IMR-90 (cell line): ENCODE measurements around the gene CNIH1. TPM values are rescaled to one million over a fixed set of nuclear protein-coding genes. Genes with fewer than 3 reads are reported as not detected.

Experiments
- ATAC-seq: fragments of 200-7000 bp; cut with Tn5 transposase; 2 replicates; pipeline ENCODE4 v1.9.1; 2020; ENCODE audit warnings: low read depth, mild to moderate bottlenecking, moderate library complexity
- BruUV-seq: library from RNA; stranded (reverse); fragments of 400-500 nt; replicated peaks from 2 replicates; lab custom pipeline; 2021; lab: Mats Ljungman, UMichigan
- CTCF ChIA-PET: fragments of 300-600 bp; formaldehyde crosslinking; extraction: SDS; loops from one replicate; lab custom pipeline; 2021; ENCODE audit warnings: antibody characterized with exemption; lab: Yijun Ruan, JAX
- POLR2A ChIA-PET: fragments of 300-600 bp; sonication (Branson Sonifier 250); formaldehyde crosslinking; loops from one replicate; lab custom pipeline; 2022; ENCODE audit warnings: antibody characterized with exemption; ENCODE audit not compliant: unreplicated experiment; lab: Charles Lee
- DNase-seq: peaks from one replicate; pipeline ENCODE4 v3.0.0; 2013
- H2AFZ ChIP-seq: replicated peaks from 2 replicates; pipeline ENCODE3; 2013; ENCODE audit warnings: low read length, mild to moderate bottlenecking; ENCODE audit not compliant: poor library complexity
- H2AK5ac ChIP-seq: 2 replicates; pipeline ENCODE4 v1.6.1; 2013; ENCODE audit warnings: low read depth, low read length, inconsistent platforms
- H2AK9ac ChIP-seq: replicated peaks from 2 replicates; pipeline ENCODE3; 2013; ENCODE audit warnings: mild to moderate bottlenecking, low read depth, low read length, moderate library complexity; ENCODE audit not compliant: poor library complexity
- H2BK120ac ChIP-seq: 2 replicates; pipeline ENCODE4 v1.6.1; 2013; ENCODE audit warnings: low read depth, low read length, inconsistent platforms
- H2BK15ac ChIP-seq: 3 replicates; pipeline ENCODE4 v1.6.1; 2013; ENCODE audit warnings: low read depth, low read length, inconsistent platforms
- H2BK20ac ChIP-seq: 2 replicates; pipeline ENCODE4 v1.6.1; 2013; ENCODE audit warnings: low read depth, mild to moderate bottlenecking, inconsistent platforms, low read length, moderate library complexity
- H2BK5ac ChIP-seq: 2 replicates; pipeline ENCODE4 v1.6.1; 2013; ENCODE audit warnings: mild to moderate bottlenecking, low read depth, low read length, inconsistent platforms; ENCODE audit not compliant: poor library complexity, severe bottlenecking
- H3K14ac ChIP-seq: replicated peaks from 2 replicates; pipeline ENCODE4 v1.6.1; 2013; ENCODE audit warnings: low read depth, low read length, inconsistent platforms
- H3K18ac ChIP-seq: 2 replicates; pipeline ENCODE4 v1.6.1; 2013; ENCODE audit warnings: low read depth, low read length, control low read depth
- H3K23ac ChIP-seq: 2 replicates; pipeline ENCODE4 v1.6.1; 2013; ENCODE audit warnings: low read depth, low read length, inconsistent platforms
- H3K27ac ChIP-seq: 2 replicates; pipeline ENCODE4 v1.5.1; 2013; ENCODE audit warnings: mild to moderate bottlenecking, control low read depth, low read length; ENCODE audit not compliant: insufficient read depth
- H3K27me3 ChIP-seq: 2 replicates; pipeline ENCODE4 v1.6.1; 2013; ENCODE audit warnings: low read length; ENCODE audit not compliant: control insufficient read depth, insufficient read depth
- H3K36me3 ChIP-seq: 2 replicates; pipeline ENCODE4 v1.6.1; 2013; ENCODE audit warnings: low read length, mixed read lengths; ENCODE audit not compliant: control insufficient read depth, insufficient read depth
- H3K4ac ChIP-seq: 2 replicates; pipeline ENCODE4 v1.6.1; 2013; ENCODE audit warnings: low read depth, low read length, inconsistent platforms
- H3K4me1 ChIP-seq: 2 replicates; pipeline ENCODE4 v1.6.1; 2013; ENCODE audit warnings: low read length, mixed read lengths; ENCODE audit not compliant: control insufficient read depth, insufficient read depth
- H3K4me2 ChIP-seq: 2 replicates; pipeline ENCODE4 v1.6.1; 2013; ENCODE audit warnings: low read depth, mild to moderate bottlenecking, control low read depth, low read length, moderate library complexity
- H3K4me3 ChIP-seq: 2 replicates; pipeline ENCODE4 v1.5.1; 2013; ENCODE audit warnings: low read depth, mild to moderate bottlenecking, control low read depth, low read length, moderate library complexity; ENCODE audit not compliant: insufficient read depth
- H3K56ac ChIP-seq: 2 replicates; pipeline ENCODE4 v1.6.1; 2013; ENCODE audit warnings: low read length, inconsistent platforms; ENCODE audit not compliant: insufficient read depth; ENCODE audit errors: extremely low read depth
- H3K79me1 ChIP-seq, 2 experiments: 2 replicates each; pipeline ENCODE4 v1.6.1; 2013; ENCODE audit warnings: low read length in 2 of 2, inconsistent platforms in 1 of 2, low read depth in 1 of 2
- H3K9ac ChIP-seq: 2 replicates; pipeline ENCODE4 v1.6.1; 2013; ENCODE audit warnings: low read depth, low read length, control low read depth
- H3K9me1 ChIP-seq: 2 replicates; pipeline ENCODE4 v1.6.1; 2013; ENCODE audit warnings: low read length, inconsistent platforms; ENCODE audit not compliant: insufficient read depth
- H3K9me3 ChIP-seq: 2 replicates; pipeline ENCODE4 v1.6.1; 2013; ENCODE audit warnings: low read length; ENCODE audit not compliant: control insufficient read depth, insufficient read depth
- H4K20me1 ChIP-seq: 2 replicates; pipeline ENCODE4 v1.6.1; 2013; ENCODE audit warnings: low read length, inconsistent platforms; ENCODE audit not compliant: insufficient read depth
- H4K5ac ChIP-seq: 2 replicates; pipeline ENCODE4 v1.6.1; 2013; ENCODE audit warnings: mild to moderate bottlenecking, low read depth, low read length, control low read depth
- H4K8ac ChIP-seq, 2 experiments: 2 replicates each; pipeline ENCODE4 v1.6.1; 2013; ENCODE audit warnings: low read depth in 2 of 2, low read length in 2 of 2, control low read depth in 1 of 2, inconsistent platforms in 1 of 2
- H4K91ac ChIP-seq: 2 replicates; pipeline ENCODE4 v1.6.1; 2013; ENCODE audit warnings: low read depth, low read length, inconsistent platforms; ENCODE audit not compliant: insufficient read depth
- BHLHE40 ChIP-seq: fragments of 150-350 bp; IDR thresholded peaks from 2 replicates; pipeline ENCODE4 v1.6.1; 2016; ENCODE audit warnings: mild to moderate bottlenecking, low read depth, low read length
- CEBPB ChIP-seq: IDR thresholded peaks from 2 replicates; pipeline ENCODE4 v1.6.1; 2012; ENCODE audit warnings: low read depth, low read length, improper control_type of control experiment
- CHD1 ChIP-seq: IDR thresholded peaks from 2 replicates; pipeline ENCODE4 v1.6.1; 2012; ENCODE audit warnings: low read depth, low read length, improper control_type of control experiment
- ELK1 ChIP-seq: fragments of 150-350 bp; IDR thresholded peaks from 2 replicates; pipeline ENCODE4 v1.6.1; 2016; ENCODE audit warnings: low read depth, mild to moderate bottlenecking, low read length, moderate library complexity, borderline replicate concordance
- FOS ChIP-seq: fragments of 150-350 bp; IDR thresholded peaks from 2 replicates; pipeline ENCODE4 v1.6.1; 2016; ENCODE audit warnings: low read depth, low read length
- MAFK ChIP-seq: IDR thresholded peaks from 2 replicates; pipeline ENCODE4 v1.6.1; 2012; ENCODE audit warnings: low read depth, low read length, improper control_type of control experiment
- MAZ ChIP-seq: IDR thresholded peaks from 2 replicates; pipeline ENCODE4 v1.6.1; 2012; ENCODE audit warnings: low read depth, mild to moderate bottlenecking, low read length, improper control_type of control experiment, moderate library complexity, borderline replicate concordance
- MXI1 ChIP-seq: IDR thresholded peaks from 2 replicates; pipeline ENCODE4 v1.6.1; 2012; ENCODE audit warnings: low read depth, mild to moderate bottlenecking, low read length, moderate library complexity, borderline replicate concordance
- NFE2L2 ChIP-seq: fragments of 150-350 bp; IDR thresholded peaks from 2 replicates; pipeline ENCODE4 v1.6.1; 2016; ENCODE audit warnings: low read depth, mild to moderate bottlenecking, low read length
- POLR2A ChIP-seq: IDR thresholded peaks from 2 replicates; pipeline ENCODE4 v1.6.1; 2012; ENCODE audit warnings: mild to moderate bottlenecking, low read depth, low read length
- RAD21 ChIP-seq: IDR thresholded peaks from 2 replicates; pipeline ENCODE4 v1.6.1; 2012; ENCODE audit warnings: low read length, improper control_type of control experiment
- RCOR1 ChIP-seq: IDR thresholded peaks from 2 replicates; pipeline ENCODE4 v1.6.1; 2012; ENCODE audit warnings: mild to moderate bottlenecking, low read length, improper control_type of control experiment; ENCODE audit not compliant: insufficient replicate concordance
- RFX5 ChIP-seq: IDR thresholded peaks from 2 replicates; pipeline ENCODE4 v1.8.0; 2012; ENCODE audit warnings: low read depth, mild to moderate bottlenecking, low read length, moderate library complexity
- SMC3 ChIP-seq: fragments of 150-350 bp; IDR thresholded peaks from 2 replicates; pipeline ENCODE4 v1.6.1; 2016; ENCODE audit warnings: low read depth, mild to moderate bottlenecking, antibody characterized with exemption, low read length, moderate library complexity
- dilution Hi-C: fragments of 300-500 bp; cut with HindIII; formaldehyde crosslinking; loops from one replicate; pipeline ENCODE4 v1.14.3; 2018; ENCODE audit warnings: low sequenced_read_pairs; ENCODE audit not compliant: unreplicated experiment
- in situ Hi-C: fragments of 300-500 bp; cut with MboI; formaldehyde crosslinking; loops from 3 replicates; pipeline ENCODE4 v1.14.3; 2019; ENCODE audit warnings: low sequenced_read_pairs, inconsistent platforms, mixed read lengths
- intact Hi-C: fragments of 100-400 bp; cut with micrococcal nuclease; formaldehyde crosslinking; loops from 2 replicates; pipeline ENCODE4 v1.10.0; 2022
- polyA plus RNA-seq, 3 experiments: library from polyadenylated mRNA; depleted of rRNA; stranded (reverse); fragments of >200 nt; gene quantifications; 2 replicates each; pipeline ENCODE4 v1.2.3, GENCODE V29; 2012; ENCODE audit warnings: low replicate concordance in 1 of 3
- total RNA-seq: library from RNA; depleted of rRNA; stranded (reverse); fragments of >200 nt; gene quantifications from 2 replicates; pipeline ENCODE4 v1.2.3, GENCODE V29; 2012
- TF ChIP-seq, protein P1 (sequence below): conservative IDR thresholded peaks from 2 replicates; pipeline ENCODE4 v1.5.1; 2012; ENCODE audit warnings: mild to moderate bottlenecking, low read depth, low read length, improper control_type of control experiment
- TF ChIP-seq, protein P2 (sequence below): fragments of 150-350 bp; IDR thresholded peaks from 2 replicates; pipeline ENCODE4 v1.6.1; 2017; ENCODE audit warnings: mild to moderate bottlenecking, antibody characterized with exemption, low read length, low read depth

CNIH1 gene
- total and polyA plus RNA-seq, 2 of the 4 experiments (the other 2 are of a cell fraction): 244 to 284 TPM

GRCh38 chr14:54381821-54382220, 59.4 kb downstream of the CNIH1 start:
- Histone ChIP-seq H3K56ac (no peak overlapping the region), H2AFZ (no peak overlapping the region), H4K20me1 (no peaks in the 10 kb centered on the region), H2AK5ac (no peak overlapping the region), H3K9me3 (no peaks in the 10 kb centered on the region), H3K4me3 (no peak overlapping the region), H3K4ac (no peak overlapping the region), H4K5ac (no peak overlapping the region), H3K23ac (no peak overlapping the region), H2BK20ac (no peak overlapping the region), H3K4me2 (no peak overlapping the region), H3K36me3 (no peaks in the 10 kb centered on the region), H3K18ac (no peak overlapping the region), H2BK5ac (no peak overlapping the region), H3K4me1 (no peaks in the 10 kb centered on the region; the same call in 1 of the 2 replicates), H3K79me1 (no peaks in the 10 kb centered on the region), H3K14ac (no peak overlapping the region), H4K91ac (no peak overlapping the region), H2BK120ac (no peak overlapping the region), H2BK15ac (no peak overlapping the region), H4K8ac (no peak overlapping the region), H3K27me3 (peaks cover 31% of the 10 kb centered on the region), H3K9me1 (no peaks in the 10 kb centered on the region), H2AK9ac (no peak overlapping the region), H3K9ac (no peak overlapping the region), H3K27ac (no peak overlapping the region)
- CTCF ChIA-PET: interaction anchor here (0.9 kb wide), 1 partner anchor 34 kb away, joined by 3 read pairs; no protein-coding TSS in a partner anchor
- TF ChIP-seq NFE2L2 (no peak), RAD21 (no peak), POLR2A (no peak), FOS (no peak), BHLHE40 (no peak), MAFK (no peak), CHD1 (no peak), ELK1 (no peak), MAZ (no peak), RCOR1 (no peak), SMC3 (no peak), CEBPB (no peak), RFX5 (no peak), MXI1 (no peak)
- TF ChIP-seq, protein P1, sequence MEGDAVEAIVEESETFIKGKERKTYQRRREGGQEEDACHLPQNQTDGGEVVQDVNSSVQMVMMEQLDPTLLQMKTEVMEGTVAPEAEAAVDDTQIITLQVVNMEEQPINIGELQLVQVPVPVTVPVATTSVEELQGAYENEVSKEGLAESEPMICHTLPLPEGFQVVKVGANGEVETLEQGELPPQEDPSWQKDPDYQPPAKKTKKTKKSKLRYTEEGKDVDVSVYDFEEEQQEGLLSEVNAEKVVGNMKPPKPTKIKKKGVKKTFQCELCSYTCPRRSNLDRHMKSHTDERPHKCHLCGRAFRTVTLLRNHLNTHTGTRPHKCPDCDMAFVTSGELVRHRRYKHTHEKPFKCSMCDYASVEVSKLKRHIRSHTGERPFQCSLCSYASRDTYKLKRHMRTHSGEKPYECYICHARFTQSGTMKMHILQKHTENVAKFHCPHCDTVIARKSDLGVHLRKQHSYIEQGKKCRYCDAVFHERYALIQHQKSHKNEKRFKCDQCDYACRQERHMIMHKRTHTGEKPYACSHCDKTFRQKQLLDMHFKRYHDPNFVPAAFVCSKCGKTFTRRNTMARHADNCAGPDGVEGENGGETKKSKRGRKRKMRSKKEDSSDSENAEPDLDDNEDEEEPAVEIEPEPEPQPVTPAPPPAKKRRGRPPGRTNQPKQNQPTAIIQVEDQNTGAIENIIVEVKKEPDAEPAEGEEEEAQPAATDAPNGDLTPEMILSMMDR: no peak
- TF ChIP-seq, protein P2, sequence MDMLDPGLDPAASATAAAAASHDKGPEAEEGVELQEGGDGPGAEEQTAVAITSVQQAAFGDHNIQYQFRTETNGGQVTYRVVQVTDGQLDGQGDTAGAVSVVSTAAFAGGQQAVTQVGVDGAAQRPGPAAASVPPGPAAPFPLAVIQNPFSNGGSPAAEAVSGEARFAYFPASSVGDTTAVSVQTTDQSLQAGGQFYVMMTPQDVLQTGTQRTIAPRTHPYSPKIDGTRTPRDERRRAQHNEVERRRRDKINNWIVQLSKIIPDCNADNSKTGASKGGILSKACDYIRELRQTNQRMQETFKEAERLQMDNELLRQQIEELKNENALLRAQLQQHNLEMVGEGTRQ: no peak
- in situ Hi-C loops (no loop called here), intact Hi-C loops (no loop called here), dilution Hi-C loops (no loop called here)
- POLR2A ChIA-PET: no interaction called here
- no TSS peak for BruUV-seq
- no peak for DNase-seq
- ATAC-seq: no peak
